Measurements from ENCODE around the gene CORO2A. TPM values are rescaled to one million over a fixed set of nuclear protein-coding genes. Genes with fewer than 3 reads are reported as not detected.

The CORO2A gene
- total and polyA plus RNA-seq, 7 donors = 1.2 to 39.6 (median 1.8) TPM

DNA sequence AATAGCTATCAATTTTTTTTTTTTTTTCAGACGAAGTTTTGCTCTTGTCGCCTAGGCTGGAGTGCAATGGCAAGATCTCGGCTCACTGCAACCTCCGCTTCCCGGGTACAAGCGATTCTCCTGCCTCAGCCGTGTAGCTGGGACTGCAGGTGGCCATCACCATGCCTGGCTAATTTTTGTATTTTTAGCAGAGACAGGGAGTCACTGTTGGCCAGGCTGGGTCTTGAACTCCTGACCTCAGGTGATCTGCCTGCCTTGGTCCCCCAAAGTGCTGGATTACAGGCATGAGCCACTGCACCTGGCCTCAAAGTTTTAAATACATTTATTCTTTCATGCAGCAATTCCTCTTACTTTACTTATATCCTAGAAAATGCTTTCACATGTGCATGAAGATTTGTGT, 91.0 kb downstream of the CORO2A start:
- H3K27ac ChIP-seq = no peak overlapping the region
- no peak overlapping the region for H3K4me3 ChIP-seq
- H3K4me1 ChIP-seq = no peaks in the 10 kb centered on the region
- peaks cover 0 to 8% (median 0%) of the 10 kb centered on the region in 4 donors for H3K36me3 ChIP-seq
- H3K27me3 ChIP-seq = no peaks in the 10 kb centered on the region
- H3K9me3 ChIP-seq = no peaks in the 10 kb centered on the region
- intact Hi-C loops (cut with DNase I) = no loop called here
- DNase-seq = no peak
- no peak for TF ChIP-seq POLR2A (IDR thresholded peaks at IDR 0.05)
- no peak for TF ChIP-seq POLR2AphosphoS5 (IDR thresholded peaks at IDR 0.05)
- TF ChIP-seq CTCF (IDR thresholded peaks at IDR 0.05) = no peak
- no peak for TF ChIP-seq EP300 (IDR thresholded peaks at IDR 0.05)
- 82 to 92% methylated on average over 7 of the region's 7 CpGs for WGBS, 2 donors

DNA sequence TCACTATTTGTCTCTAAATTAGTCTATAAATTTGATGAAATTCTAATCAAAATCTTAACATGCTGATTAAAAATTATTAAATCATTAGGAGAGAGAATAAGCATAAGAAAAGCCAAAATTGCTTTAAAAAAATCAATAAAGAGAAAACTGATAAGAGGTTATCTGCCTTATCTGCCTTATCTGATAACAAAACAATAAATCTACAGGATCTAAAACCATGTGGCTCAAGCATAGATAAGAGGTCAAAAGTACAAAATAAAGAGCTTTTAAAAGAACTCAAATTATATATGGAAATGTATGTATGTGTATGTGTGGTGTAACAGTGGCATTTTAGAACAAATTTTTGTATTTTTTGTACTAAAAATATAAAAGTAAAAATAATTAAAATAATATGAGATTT, 92.0 kb downstream of the CORO2A start:
- TF ChIP-seq CTCF (IDR thresholded peaks at IDR 0.05) (no peak), POLR2A (IDR thresholded peaks at IDR 0.05) (no peak), POLR2AphosphoS5 (IDR thresholded peaks at IDR 0.05) (no peak), EP300 (IDR thresholded peaks at IDR 0.05) (no peak)
- H3K27me3 ChIP-seq = no peaks in the 10 kb centered on the region
- peaks cover 0 to 8% (median 0%) of the 10 kb centered on the region in 4 donors for H3K36me3 ChIP-seq
- H3K4me1 ChIP-seq = no peaks in the 10 kb centered on the region
- no peaks in the 10 kb centered on the region for H3K9me3 ChIP-seq
- H3K27ac ChIP-seq = no peak overlapping the region
- intact Hi-C loops (cut with DNase I) = no loop called here
- H3K4me3 ChIP-seq = no peak overlapping the region
- DNase-seq = no peak

DNA sequence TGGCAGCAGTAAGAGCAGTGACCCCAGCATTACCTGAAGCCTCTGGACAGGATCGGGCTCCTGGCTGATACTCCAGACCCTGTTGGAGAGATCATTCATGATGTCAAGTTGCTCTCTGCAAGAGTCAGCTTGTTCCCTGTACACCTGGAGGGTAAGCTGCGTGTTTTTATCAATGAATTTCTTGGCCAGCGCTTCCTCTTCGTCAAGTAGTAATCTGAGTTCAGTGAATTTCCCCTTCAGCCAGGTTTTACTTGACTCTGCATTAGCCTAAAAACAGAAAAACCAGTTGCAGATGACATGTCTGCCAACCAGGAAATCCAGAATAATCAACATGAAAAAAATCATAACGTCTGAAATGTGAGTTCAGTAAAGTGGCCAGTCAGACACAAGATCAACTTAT, 92.5 kb downstream of the CORO2A start:
- TF ChIP-seq EP300 (IDR thresholded peaks at IDR 0.05) (no peak), POLR2A (IDR thresholded peaks at IDR 0.05) (no peak), CTCF (IDR thresholded peaks at IDR 0.05) (no peak), POLR2AphosphoS5 (IDR thresholded peaks at IDR 0.05) (no peak)
- Histone ChIP-seq H3K27ac (no peak overlapping the region), H3K36me3 (peaks cover 0 to 9% (median 0%) of the 10 kb centered on the region in 4 donors), H3K4me3 (no peak overlapping the region), H3K9me3 (no peaks in the 10 kb centered on the region), H3K27me3 (no peaks in the 10 kb centered on the region), H3K4me1 (no peaks in the 10 kb centered on the region)
- DNase-seq = no peak
- 20 to 42% methylated on average over 5 of the region's 5 CpGs for WGBS, 2 donors
- intact Hi-C loops (cut with DNase I) = no loop called here

GRCh38 chr9:98099346-98099745, 93.1 kb downstream of the CORO2A start:
- H3K27me3 ChIP-seq = no peaks in the 10 kb centered on the region
- no peaks in the 10 kb centered on the region for H3K4me1 ChIP-seq
- 91 to 99% methylated on average over 2 of the region's 2 CpGs for WGBS, 2 donors
- H3K9me3 ChIP-seq = no peaks in the 10 kb centered on the region
- DNase-seq = no peak
- H3K36me3 ChIP-seq = peaks cover 0 to 15% (median 0%) of the 10 kb centered on the region in 4 donors
- TF ChIP-seq CTCF (IDR thresholded peaks at IDR 0.05) = no peak
- TF ChIP-seq EP300 (IDR thresholded peaks at IDR 0.05) = no peak
- TF ChIP-seq POLR2A (IDR thresholded peaks at IDR 0.05) = no peak
- no peak for TF ChIP-seq POLR2AphosphoS5 (IDR thresholded peaks at IDR 0.05)
- H3K27ac ChIP-seq = no peak overlapping the region
- no peak overlapping the region for H3K4me3 ChIP-seq
- intact Hi-C loops (cut with DNase I) = no loop called here

DNA sequence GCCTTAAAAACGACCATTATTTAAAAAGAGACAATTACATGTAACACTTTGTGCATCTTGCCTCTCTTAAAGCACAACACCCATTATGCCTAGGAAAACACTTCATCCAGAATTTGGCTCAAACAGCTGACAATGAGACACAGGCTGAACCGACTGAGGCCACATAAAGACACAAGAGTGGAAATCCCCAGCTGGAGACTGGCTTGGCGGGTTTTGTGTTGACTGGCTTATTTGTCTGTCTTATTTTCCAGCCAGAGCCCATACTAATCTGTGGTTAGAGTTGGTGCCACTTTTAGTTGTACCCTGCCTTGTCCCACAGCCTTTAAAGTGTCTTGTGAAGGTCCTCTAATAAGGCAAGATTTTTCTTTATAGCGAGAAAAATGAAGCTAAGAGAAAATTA, 94.6 kb downstream of the CORO2A start:
- WGBS, 2 donors = 46 to 60% methylated on average over 4 of the region's 4 CpGs

More for the DNA sequence above, 94.6 kb downstream of the CORO2A start:
- Histone ChIP-seq H3K9me3 (no peaks in the 10 kb centered on the region), H3K27ac (no peak overlapping the region), H3K4me3 (no peak overlapping the region), H3K4me1 (no peaks in the 10 kb centered on the region), H3K36me3 (peaks cover 0 to 16% (median 0%) of the 10 kb centered on the region in 4 donors), H3K27me3 (no peaks in the 10 kb centered on the region)
- no peak for TF ChIP-seq POLR2A (IDR thresholded peaks at IDR 0.05)
- TF ChIP-seq CTCF (IDR thresholded peaks at IDR 0.05) = no peak
- TF ChIP-seq POLR2AphosphoS5 (IDR thresholded peaks at IDR 0.05) = no peak
- no peak for TF ChIP-seq EP300 (IDR thresholded peaks at IDR 0.05)
- no peak for DNase-seq
- intact Hi-C loops (cut with DNase I) = no loop called here
